ENCODE data around the gene NPAS2.

- TF ChIP-seq CTCF (optimal IDR thresholded peaks at IDR 0.05 in 1 of 3, IDR thresholded peaks at IDR 0.05 in 1 of 3, conservative IDR thresholded peaks at IDR 0.05 in 1 of 3; ENCODE audit: extremely low read depth in 1 of 3, insufficient read depth in 2 of 3, low read length in 3 of 3), result no peak
- TF ChIP-seq EZH2 (IDR thresholded peaks at IDR 0.05; ENCODE audit: low read length), result no peak
These were observed 207.9 kb downstream of the NPAS2 start for GRCh38 chr2:101027852-101028251.

Data from keratinocyte (primary cell).